HG03354 (cell line): Measurements from ENCODE around the gene IL19.

ENCODE experiments used
- ATAC-seq: cut with Tn5 transposase; IDR thresholded peaks from one replicate; pipeline ENCODE4 v1.9.1; 2021; ENCODE audit warnings: mild to moderate bottlenecking; ENCODE audit not compliant: unreplicated experiment, poor library complexity, severe bottlenecking

The IL19 gene

DNA sequence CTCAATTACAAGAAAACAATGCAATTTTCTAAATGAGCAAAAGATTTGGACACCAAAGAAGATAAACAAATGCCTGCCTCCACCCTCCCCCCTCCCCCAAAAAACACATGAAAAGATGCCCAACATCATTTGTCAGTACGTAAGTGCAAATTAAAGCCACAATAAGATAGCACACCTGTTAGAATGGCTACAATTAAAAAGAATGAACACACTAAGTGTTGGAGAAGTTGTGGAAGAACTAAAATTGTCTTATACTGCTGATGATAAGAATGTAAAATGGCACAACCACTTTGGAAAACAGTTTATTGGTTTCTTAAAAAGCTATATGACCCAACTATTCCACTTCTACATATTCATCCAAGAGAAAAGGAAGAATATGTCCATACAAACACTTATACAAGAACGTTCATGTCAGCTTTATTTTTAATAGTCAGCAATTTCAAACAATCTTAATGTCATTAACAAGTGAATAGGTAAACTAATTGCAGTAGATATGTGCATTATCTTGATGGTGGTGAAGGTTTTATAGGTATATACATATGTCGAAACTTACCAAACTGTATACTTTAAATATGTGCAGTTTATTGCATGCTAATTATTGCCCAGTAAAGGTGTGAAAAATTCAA is 105.3 kb downstream of the IL19 start:
- no peak for ATAC-seq

DNA sequence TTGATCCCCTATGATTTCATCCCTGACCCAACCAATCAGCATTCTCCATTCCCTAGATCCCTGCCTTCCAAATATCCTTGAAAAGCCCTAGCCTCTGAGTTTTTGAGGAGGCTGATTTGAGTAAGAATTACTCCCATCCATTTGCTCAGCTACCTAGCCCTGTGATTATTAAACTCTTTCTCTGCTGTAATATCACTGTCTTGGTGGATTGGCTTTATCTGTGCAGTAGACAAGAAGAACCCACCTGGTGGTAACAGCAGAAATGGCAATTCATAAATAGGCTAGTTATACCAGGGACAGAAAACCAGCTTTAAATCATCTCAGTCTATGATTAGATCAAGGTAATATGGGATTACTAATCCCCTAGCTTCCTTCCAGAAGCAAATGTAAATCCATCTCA is 107.9 kb downstream of the IL19 start:
- no peak for ATAC-seq

DNA sequence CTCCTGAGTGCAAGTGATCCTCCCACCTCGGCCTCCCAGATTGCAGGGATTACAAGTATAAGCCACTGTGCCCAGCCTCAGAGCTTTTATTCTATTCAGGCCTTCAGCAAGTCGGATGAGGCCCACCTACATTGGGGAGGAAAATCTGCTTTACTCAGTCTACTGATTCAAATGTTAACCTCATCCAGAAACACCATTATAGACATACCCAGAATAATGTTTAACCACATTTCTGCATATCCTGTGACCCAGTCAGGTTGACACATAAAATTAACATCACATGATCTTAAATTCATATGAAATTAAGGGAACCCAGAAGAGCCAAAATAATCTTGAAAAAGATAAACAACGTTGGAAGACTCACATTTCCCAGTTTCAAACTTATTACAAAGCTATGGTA is 109.7 kb downstream of the IL19 start:
- ATAC-seq: no peak

DNA sequence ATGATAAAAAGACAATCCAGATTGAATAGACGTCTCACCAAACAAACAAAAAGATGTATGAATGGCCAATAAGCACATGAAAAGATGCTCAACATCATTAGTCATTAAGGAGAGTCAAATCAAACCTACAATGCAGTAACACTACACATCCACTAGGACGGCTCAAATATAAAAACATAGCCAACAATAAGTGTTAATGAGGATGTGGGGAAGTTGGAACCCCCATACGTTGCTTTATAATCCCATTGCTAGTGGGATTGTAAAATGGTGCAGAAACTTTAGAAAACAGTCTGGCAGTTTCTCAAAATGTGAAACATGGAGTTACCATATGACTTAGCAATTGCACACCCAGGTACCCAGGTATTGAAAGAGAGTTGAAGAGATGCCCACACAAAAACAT is 112.0 kb downstream of the IL19 start:
- no peak for ATAC-seq

DNA sequence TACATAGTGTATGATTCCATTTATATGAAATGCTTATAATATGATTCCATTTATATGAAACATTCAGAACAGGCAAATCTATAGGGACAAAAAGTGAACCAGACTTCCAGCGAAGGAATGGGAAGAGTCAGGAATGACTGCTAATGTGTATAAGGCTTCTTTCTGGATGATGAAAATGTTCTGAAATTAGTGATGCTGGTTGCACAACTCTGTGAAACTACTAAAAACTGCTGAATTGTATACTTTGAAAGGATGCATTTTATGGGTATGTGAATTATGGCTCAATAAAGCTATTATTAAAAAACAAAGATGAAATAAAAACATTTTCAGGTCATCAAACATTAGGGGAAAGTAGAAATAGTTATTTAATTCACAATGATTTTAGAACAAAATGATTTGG is 112.6 kb downstream of the IL19 start:
- ATAC-seq: no peak

DNA sequence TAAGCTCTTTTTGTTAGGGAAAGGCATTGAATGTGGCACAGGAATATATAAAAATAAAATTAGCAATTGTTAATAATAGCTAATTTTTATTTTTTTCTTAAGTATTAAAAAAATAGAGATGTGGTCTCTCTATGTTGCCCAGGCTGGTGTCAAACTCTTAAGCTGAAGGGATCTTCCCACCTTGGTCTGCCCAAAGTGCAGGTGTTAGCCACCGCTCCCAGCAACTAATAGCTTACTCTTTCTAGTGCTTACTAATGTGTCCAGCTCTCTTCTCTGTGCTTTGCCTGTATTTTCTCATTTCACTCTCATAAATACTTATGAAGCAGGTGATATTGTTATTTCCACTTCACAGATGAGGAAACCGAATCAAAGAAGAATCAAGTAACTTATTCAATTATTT is 113.3 kb downstream of the IL19 start:
- ATAC-seq: no peak

DNA sequence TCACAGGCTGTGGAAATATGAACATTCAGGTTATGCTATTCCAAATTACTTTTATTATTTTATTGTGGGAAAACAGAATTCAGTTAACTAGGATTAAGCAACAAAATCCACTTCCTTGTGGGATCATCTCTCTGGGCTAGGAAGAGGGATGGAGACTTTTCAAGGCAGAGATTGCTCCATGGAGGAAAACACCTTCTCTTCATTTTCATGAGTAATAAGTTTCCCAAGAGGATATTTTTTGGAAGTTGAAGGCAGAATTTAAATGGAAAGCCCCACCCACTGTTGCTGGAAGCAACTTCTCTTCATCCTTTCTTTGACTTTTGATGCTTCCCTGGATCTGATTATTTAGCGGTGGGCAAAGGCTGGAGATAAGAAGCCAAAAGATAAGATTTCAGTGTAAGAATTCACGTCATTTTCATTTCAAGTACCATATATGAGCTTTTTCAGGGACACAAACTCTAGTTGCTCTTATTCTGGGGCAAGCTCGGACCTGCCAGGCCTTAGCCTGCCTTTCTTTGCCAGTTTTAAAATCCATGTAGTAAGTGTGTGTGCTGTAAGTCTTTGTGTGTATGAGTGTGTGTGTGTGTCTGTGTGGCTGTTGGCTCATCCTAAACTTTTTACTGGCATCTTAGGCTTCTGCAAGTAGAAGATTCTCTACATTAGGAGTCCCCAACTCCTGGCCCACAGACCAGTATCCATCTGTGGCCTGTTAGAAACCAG is 114.9 kb downstream of the IL19 start:
- ATAC-seq: no peak

DNA sequence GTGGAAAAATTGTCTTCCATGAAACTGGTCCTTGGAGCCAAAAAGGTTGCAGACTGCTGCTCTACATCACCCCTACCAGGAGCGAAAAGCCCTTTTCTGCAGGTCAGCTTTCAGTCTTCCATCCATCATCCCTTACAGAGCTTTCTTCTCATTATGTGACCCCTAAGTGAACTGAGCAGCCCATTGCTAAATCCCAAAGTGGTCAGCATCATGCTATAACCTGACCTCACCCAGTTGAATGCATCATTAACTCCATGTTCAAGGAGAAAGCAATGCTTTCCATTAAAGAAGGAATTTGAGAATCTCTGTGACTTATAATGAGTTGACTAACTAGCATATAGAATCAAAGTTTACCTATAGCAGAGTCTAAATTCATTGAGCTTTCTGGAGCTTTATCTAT is 116.3 kb downstream of the IL19 start:
- no peak for ATAC-seq

DNA sequence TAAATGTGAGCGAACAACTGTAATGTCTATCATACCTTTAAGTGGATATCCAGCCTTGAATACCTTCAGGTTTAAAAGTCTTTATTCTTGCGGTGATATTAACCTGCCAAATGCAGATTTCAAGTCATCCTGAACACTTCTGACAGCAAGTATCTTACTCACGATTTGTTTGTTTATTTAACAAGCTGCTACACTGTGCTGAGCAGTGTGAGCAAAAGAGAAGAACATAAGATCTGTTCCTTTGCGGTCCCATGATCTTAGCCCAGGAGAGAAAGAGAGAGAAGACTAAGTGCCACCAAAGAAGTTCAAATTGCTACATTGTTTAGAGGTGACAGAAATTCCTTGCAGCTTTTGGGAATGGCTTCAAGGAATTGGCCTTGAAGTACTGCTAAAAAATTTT is 117.1 kb downstream of the IL19 start:
- ATAC-seq: no peak

DNA sequence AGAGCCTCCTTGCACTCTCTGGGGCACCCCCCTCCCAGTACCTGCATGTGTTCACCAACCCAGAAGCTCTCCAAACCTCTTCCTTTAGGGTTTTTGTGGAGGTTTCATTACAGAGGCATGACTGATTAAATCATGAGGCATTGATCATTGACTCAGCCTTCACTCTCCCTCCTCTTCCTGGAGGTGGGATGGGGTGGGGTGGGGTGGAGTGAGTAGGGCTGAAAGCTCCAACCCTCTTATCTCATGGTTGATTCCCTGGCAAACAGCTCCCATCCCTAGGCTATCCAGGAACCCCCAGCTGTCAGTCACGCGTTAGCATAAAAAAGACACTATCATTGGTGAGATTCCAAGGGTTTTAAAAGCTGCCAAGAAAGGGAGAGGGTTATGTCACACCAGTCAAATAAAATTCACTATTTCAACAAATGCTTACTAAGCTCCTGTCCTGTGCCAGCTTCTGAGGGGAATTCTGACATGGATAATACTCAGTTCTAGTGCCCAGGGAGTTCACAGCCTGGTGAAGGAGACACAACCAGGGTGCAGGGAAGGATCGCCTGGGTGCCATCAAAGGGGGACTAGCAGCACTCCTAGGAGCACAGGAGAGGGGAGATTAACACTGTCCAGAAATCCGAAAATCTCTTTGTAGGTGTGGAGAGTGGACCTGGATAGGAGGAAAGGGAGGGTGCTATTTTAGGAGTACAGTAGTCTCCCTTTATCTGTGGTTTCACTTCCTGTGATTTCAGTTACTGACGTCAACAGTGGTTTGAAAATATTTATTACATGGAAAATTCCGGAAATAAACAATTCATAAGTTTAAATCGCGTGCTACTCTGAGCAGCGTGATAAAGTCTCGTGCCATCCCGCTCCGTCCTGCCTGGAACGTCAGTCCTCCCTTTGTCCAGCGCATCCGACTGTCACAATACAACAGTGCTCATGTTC is 119.8 kb downstream of the IL19 start:
- ATAC-seq: no peak

DNA sequence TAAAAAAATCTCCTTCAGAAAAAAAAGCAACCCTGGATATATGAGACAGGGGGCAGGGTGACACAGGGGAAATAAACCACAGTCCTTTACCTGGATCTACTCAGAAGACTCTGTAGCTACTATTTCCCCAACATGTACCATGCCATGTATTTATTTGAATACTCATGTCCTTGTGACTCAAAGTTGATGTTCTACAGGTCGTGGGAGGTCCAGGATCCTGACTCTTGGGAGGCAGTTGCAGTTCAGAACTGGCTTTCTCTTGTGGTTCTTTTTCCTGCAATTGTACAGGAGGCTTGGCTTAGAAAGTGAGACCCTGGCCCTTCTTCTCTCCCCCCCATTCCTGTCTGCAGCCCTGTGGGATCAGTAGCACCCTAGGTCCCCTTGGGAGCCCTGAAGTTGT is 120.8 kb downstream of the IL19 start:
- ATAC-seq: no peak
